ENCODE measurements around the gene MAML3.

MAML3 gene

GRCh38 chr4:139873111-139873860 is 280.7 kb downstream of the MAML3 start:
- FAIRE-seq (no peak), DNase-seq (ENCODE audit: insufficient read length, low spot score) (no peak)
- no peak for TF ChIP-seq POLR2A (IDR thresholded peaks at IDR 0.05; ENCODE audit: low read depth, low read length)

GRCh38 chr4:139872274-139872673 is 281.7 kb downstream of the MAML3 start:
- TF ChIP-seq POLR2A (IDR thresholded peaks at IDR 0.05; ENCODE audit: low read depth, low read length), result no peak
- FAIRE-seq (peak; percentile 96), DNase-seq (ENCODE audit: insufficient read length, low spot score) (peak; percentile 23)

GRCh38 chr4:139869810-139870209 is 284.2 kb downstream of the MAML3 start:
- FAIRE-seq, result no peak
- no peak for TF ChIP-seq POLR2A (IDR thresholded peaks at IDR 0.05; ENCODE audit: low read depth, low read length)
- no peak for DNase-seq (ENCODE audit: insufficient read length, low spot score)

GRCh38 chr4:139866276-139866962 is 287.6 kb downstream of the MAML3 start:
- FAIRE-seq (no peak), DNase-seq (ENCODE audit: insufficient read length, low spot score) (no peak)
- no peak for TF ChIP-seq POLR2A (IDR thresholded peaks at IDR 0.05; ENCODE audit: low read depth, low read length)

GRCh38 chr4:139865537-139865936 is 288.4 kb downstream of the MAML3 start:
- no peak for FAIRE-seq
- no peak for DNase-seq (ENCODE audit: insufficient read length, low spot score)
- TF ChIP-seq POLR2A (IDR thresholded peaks at IDR 0.05; ENCODE audit: low read depth, low read length), result no peak

GRCh38 chr4:139863531-139863930 is 290.5 kb downstream of the MAML3 start:
- TF ChIP-seq POLR2A (IDR thresholded peaks at IDR 0.05; ENCODE audit: low read depth, low read length), result no peak
- no peak for DNase-seq (ENCODE audit: insufficient read length, low spot score)
- FAIRE-seq, result no peak

GRCh38 chr4:139861471-139861870 is 292.5 kb downstream of the MAML3 start:
- no peak for DNase-seq (ENCODE audit: insufficient read length, low spot score)
- no peak for TF ChIP-seq POLR2A (IDR thresholded peaks at IDR 0.05; ENCODE audit: low read depth, low read length)
- FAIRE-seq, result no peak

- FAIRE-seq (no peak), DNase-seq (ENCODE audit: insufficient read length, low spot score) (no peak)
- TF ChIP-seq POLR2A (IDR thresholded peaks at IDR 0.05; ENCODE audit: low read depth, low read length), result no peak
Measured at GRCh38 chr4:139860435-139861024, 293.5 kb downstream of the MAML3 start.

GRCh38 chr4:139859876-139860275 is 294.1 kb downstream of the MAML3 start:
- DNase-seq (ENCODE audit: insufficient read length, low spot score) (no peak), FAIRE-seq (no peak)
- no peak for TF ChIP-seq POLR2A (IDR thresholded peaks at IDR 0.05; ENCODE audit: low read depth, low read length)

GRCh38 chr4:139858436-139859205 is 295.4 kb downstream of the MAML3 start:
- DNase-seq (ENCODE audit: insufficient read length, low spot score) (no peak), FAIRE-seq (no peak)
- no peak for TF ChIP-seq POLR2A (IDR thresholded peaks at IDR 0.05; ENCODE audit: low read depth, low read length)

- no peak for FAIRE-seq
- TF ChIP-seq POLR2A (IDR thresholded peaks at IDR 0.05; ENCODE audit: low read depth, low read length), result no peak
- DNase-seq (ENCODE audit: insufficient read length, low spot score), result no peak
Measured at GRCh38 chr4:139857977-139858376, 296.0 kb downstream of the MAML3 start.

- FAIRE-seq, result no peak
- no peak for DNase-seq (ENCODE audit: insufficient read length, low spot score)
- TF ChIP-seq POLR2A (IDR thresholded peaks at IDR 0.05; ENCODE audit: low read depth, low read length), result no peak
Measured at GRCh38 chr4:139857021-139857420, 297.0 kb downstream of the MAML3 start.

- no peak for FAIRE-seq
- no peak for DNase-seq (ENCODE audit: insufficient read length, low spot score)
- no peak for TF ChIP-seq POLR2A (IDR thresholded peaks at IDR 0.05; ENCODE audit: low read depth, low read length)
Measured at GRCh38 chr4:139854668-139855403, 299.1 kb downstream of the MAML3 start.
